ENCODE measurements around the gene RFXAP. TPM values are rescaled to one million over a fixed set of nuclear protein-coding genes. Genes with fewer than 3 reads are reported as not detected.

The RFXAP gene
- polyA plus RNA-seq, 1 of the 3 experiments (the other 2 are of a cell fraction): 4.1 TPM

DNA sequence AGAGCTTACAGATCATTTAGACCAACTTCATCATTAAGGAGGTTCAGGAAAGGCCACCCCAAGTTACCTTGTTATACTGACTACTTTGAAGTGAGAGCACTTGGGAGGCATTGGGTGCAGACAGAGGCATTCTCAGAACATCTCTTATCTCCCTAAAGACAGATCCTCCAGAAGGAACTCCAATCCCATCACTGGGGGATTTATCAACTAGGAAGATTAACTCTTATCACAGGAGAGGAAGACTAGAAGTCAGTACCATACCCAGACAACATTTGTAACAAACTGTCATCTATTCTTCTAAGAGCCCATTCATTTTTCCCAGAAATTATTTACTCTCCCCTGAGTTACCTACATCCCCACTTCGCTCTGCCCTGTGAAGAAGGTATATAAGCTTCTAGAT, 5.8 kb upstream of the RFXAP start:
- Histone ChIP-seq H4K20me1 (ENCODE audit: insufficient read depth) (no peaks in the 10 kb centered on the region), H3K4me3 (ENCODE audit: low read depth in 2 of 2, low read length in 1 of 2) (no peak overlapping the region), H3F3A (replicated peaks; ENCODE audit: insufficient read depth) (no peaks in the 10 kb centered on the region), H3K9me3 (no peaks in the 10 kb centered on the region), H2AFZ (ENCODE audit: low read depth) (no peak overlapping the region), H3K27me3 (ENCODE audit: insufficient read depth) (no peaks in the 10 kb centered on the region), H3K4me1 (ENCODE audit: control insufficient read depth in 1 of 2, insufficient read depth in 2 of 2, low read depth in 1 of 2, low read length in 1 of 2) (no peaks in the 10 kb centered on the region; a peak in 1 of 4 replicates), H3K79me2 (ENCODE audit: insufficient read depth) (no peaks in the 10 kb centered on the region), H3K9ac (no peak overlapping the region), H3K36me3 (replicated peaks in 1 of 2; ENCODE audit: control insufficient read depth in 1 of 2, insufficient read depth in 2 of 2, low read length in 1 of 2) (no peaks in the 10 kb centered on the region), H3K9me2 (no peaks in the 10 kb centered on the region), H3K4me2 (no peak overlapping the region), H3K27ac (ENCODE audit: low read depth in 2 of 2, low read length in 1 of 2) (no peak overlapping the region)
- TF ChIP-seq POLR2AphosphoS5 (IDR thresholded peaks at IDR 0.05; ENCODE audit: low read depth, low read length): no peak
- no peak for TF ChIP-seq FOXJ3 (CRISPR knock-in tag; IDR thresholded peaks at IDR 0.05)
- no peak for TF ChIP-seq SIN3A (IDR thresholded peaks at IDR 0.05; ENCODE audit: borderline replicate concordance, low read depth, low read length)
- TF ChIP-seq, protein P1, sequence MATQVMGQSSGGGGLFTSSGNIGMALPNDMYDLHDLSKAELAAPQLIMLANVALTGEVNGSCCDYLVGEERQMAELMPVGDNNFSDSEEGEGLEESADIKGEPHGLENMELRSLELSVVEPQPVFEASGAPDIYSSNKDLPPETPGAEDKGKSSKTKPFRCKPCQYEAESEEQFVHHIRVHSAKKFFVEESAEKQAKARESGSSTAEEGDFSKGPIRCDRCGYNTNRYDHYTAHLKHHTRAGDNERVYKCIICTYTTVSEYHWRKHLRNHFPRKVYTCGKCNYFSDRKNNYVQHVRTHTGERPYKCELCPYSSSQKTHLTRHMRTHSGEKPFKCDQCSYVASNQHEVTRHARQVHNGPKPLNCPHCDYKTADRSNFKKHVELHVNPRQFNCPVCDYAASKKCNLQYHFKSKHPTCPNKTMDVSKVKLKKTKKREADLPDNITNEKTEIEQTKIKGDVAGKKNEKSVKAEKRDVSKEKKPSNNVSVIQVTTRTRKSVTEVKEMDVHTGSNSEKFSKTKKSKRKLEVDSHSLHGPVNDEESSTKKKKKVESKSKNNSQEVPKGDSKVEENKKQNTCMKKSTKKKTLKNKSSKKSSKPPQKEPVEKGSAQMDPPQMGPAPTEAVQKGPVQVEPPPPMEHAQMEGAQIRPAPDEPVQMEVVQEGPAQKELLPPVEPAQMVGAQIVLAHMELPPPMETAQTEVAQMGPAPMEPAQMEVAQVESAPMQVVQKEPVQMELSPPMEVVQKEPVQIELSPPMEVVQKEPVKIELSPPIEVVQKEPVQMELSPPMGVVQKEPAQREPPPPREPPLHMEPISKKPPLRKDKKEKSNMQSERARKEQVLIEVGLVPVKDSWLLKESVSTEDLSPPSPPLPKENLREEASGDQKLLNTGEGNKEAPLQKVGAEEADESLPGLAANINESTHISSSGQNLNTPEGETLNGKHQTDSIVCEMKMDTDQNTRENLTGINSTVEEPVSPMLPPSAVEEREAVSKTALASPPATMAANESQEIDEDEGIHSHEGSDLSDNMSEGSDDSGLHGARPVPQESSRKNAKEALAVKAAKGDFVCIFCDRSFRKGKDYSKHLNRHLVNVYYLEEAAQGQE (IDR thresholded peaks at IDR 0.05; ENCODE audit: low read depth, low read length): no peak
- TF ChIP-seq NRF1 (IDR thresholded peaks at IDR 0.05; ENCODE audit: low read depth, low read length): no peak
- no peak for TF ChIP-seq ZBTB33 (IDR thresholded peaks at IDR 0.05; ENCODE audit: borderline replicate concordance, low read depth)
- no peak for TF ChIP-seq TAF1 (IDR thresholded peaks at IDR 0.05; ENCODE audit: borderline replicate concordance, low read depth, low read length)
- TF ChIP-seq GATA2 (CRISPR knock-in tag; IDR thresholded peaks at IDR 0.05): no peak
- TF ChIP-seq, protein P2, sequence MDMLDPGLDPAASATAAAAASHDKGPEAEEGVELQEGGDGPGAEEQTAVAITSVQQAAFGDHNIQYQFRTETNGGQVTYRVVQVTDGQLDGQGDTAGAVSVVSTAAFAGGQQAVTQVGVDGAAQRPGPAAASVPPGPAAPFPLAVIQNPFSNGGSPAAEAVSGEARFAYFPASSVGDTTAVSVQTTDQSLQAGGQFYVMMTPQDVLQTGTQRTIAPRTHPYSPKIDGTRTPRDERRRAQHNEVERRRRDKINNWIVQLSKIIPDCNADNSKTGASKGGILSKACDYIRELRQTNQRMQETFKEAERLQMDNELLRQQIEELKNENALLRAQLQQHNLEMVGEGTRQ (IDR thresholded peaks at IDR 0.05; ENCODE audit: borderline replicate concordance, low read depth, low read length): no peak
- no peak for TF ChIP-seq RXRA (IDR thresholded peaks at IDR 0.05; ENCODE audit: borderline replicate concordance, low read depth)
- TF ChIP-seq NFIC (IDR thresholded peaks at IDR 0.05; ENCODE audit: borderline replicate concordance): no peak
- no peak for TF ChIP-seq GABPA (IDR thresholded peaks at IDR 0.05; ENCODE audit: low read depth)
- TF ChIP-seq FOXM1 (IDR thresholded peaks at IDR 0.05; ENCODE audit: low read depth): no peak
- TF ChIP-seq, protein P3, sequence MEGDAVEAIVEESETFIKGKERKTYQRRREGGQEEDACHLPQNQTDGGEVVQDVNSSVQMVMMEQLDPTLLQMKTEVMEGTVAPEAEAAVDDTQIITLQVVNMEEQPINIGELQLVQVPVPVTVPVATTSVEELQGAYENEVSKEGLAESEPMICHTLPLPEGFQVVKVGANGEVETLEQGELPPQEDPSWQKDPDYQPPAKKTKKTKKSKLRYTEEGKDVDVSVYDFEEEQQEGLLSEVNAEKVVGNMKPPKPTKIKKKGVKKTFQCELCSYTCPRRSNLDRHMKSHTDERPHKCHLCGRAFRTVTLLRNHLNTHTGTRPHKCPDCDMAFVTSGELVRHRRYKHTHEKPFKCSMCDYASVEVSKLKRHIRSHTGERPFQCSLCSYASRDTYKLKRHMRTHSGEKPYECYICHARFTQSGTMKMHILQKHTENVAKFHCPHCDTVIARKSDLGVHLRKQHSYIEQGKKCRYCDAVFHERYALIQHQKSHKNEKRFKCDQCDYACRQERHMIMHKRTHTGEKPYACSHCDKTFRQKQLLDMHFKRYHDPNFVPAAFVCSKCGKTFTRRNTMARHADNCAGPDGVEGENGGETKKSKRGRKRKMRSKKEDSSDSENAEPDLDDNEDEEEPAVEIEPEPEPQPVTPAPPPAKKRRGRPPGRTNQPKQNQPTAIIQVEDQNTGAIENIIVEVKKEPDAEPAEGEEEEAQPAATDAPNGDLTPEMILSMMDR (IDR thresholded peaks at IDR 0.05): no peak
- TF ChIP-seq, protein P4, sequence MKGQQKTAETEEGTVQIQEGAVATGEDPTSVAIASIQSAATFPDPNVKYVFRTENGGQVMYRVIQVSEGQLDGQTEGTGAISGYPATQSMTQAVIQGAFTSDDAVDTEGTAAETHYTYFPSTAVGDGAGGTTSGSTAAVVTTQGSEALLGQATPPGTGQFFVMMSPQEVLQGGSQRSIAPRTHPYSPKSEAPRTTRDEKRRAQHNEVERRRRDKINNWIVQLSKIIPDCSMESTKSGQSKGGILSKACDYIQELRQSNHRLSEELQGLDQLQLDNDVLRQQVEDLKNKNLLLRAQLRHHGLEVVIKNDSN (IDR thresholded peaks at IDR 0.05; ENCODE audit: borderline replicate concordance, low read depth): no peak
- TF ChIP-seq CHD2 (IDR thresholded peaks at IDR 0.05; ENCODE audit: low read length, partially characterized antibody): no peak
- TF ChIP-seq IRF3 (IDR thresholded peaks at IDR 0.05; ENCODE audit: low read depth, low read length): no peak
- no peak for TF ChIP-seq RCOR1 (IDR thresholded peaks at IDR 0.05; ENCODE audit: low read length)
- no peak for DNase-seq
- CTCF ChIA-PET: interaction anchor here (0.8 to 1.6 kb wide), 2 partner anchors 14 to 168 kb away, joined by 4 read pairs; no protein-coding TSS in a partner anchor
- WGBS (ENCODE audit: low lambda C conversion rate): 27% methylated on average over 1 of the region's 1 CpG
- POLR2A ChIA-PET: no interaction called here
